Hepatocyte (in vitro differentiated cells): ENCODE results near the gene GUCY2D. TPM values are rescaled to one million over a fixed set of nuclear protein-coding genes. Genes with fewer than 3 reads are reported as not detected.
A peak's percentile ranks its signal among the peaks of the same experiment; 100 is the strongest.

Experiments
- DNase-seq: peaks from one replicate; pipeline ENCODE4 v3.0.0-alpha.2; 2016; ENCODE audit warnings: low spot score
- H2AFZ ChIP-seq: fragments of 200-600 bp; sonication (generic); 2 replicates; pipeline ENCODE4 v1.6.0; 2016; ENCODE audit warnings: antibody characterized with exemption, mild to moderate bottlenecking
- H3K27ac ChIP-seq: fragments of 200-600 bp; sonication (generic); 2 replicates; pipeline ENCODE4 v1.5.1; 2016; ENCODE audit warnings: mild to moderate bottlenecking
- H3K27me3 ChIP-seq: fragments of 200-600 bp; sonication (generic); 2 replicates; pipeline ENCODE4 v1.6.1; 2016
- H3K36me3 ChIP-seq: fragments of 200-600 bp; sonication (generic); replicated peaks from 2 replicates; pipeline ENCODE4 v1.5.1; 2016; ENCODE audit warnings: low read depth; ENCODE audit not compliant: insufficient read depth
- H3K4me1 ChIP-seq: fragments of 200-600 bp; sonication (generic); 2 replicates; pipeline ENCODE4 v1.5.1; 2016; ENCODE audit warnings: mild to moderate bottlenecking, moderate library complexity; ENCODE audit not compliant: insufficient read depth
- H3K4me2 ChIP-seq: fragments of 200-600 bp; sonication (generic); 2 replicates; pipeline ENCODE4 v1.6.0; 2016
- H3K4me3 ChIP-seq: fragments of 200-600 bp; sonication (generic); 2 replicates; pipeline ENCODE4 v1.5.1; 2016; ENCODE audit warnings: mild to moderate bottlenecking
- H3K79me2 ChIP-seq: fragments of 200-600 bp; sonication (generic); 2 replicates; pipeline ENCODE4 v1.6.0; 2017; ENCODE audit warnings: mild to moderate bottlenecking
- H3K9me2 ChIP-seq: fragments of 200-600 bp; sonication (generic); replicated peaks from 2 replicates; pipeline ENCODE4 v1.6.0; 2017; ENCODE audit warnings: mild to moderate bottlenecking; ENCODE audit not compliant: insufficient read depth
- H3K9me3 ChIP-seq: fragments of 200-600 bp; sonication (generic); 2 replicates; pipeline ENCODE4 v1.5.1; 2016; ENCODE audit warnings: low read depth, mild to moderate bottlenecking
- H4K20me1 ChIP-seq: fragments of 200-600 bp; sonication (generic); 2 replicates; pipeline ENCODE4 v1.6.0; 2016; ENCODE audit warnings: mild to moderate bottlenecking; ENCODE audit not compliant: insufficient read depth, poor library complexity, severe bottlenecking
- CTCF ChIP-seq: fragments of 200-600 bp; sonication (generic); IDR thresholded peaks from 2 replicates; pipeline ENCODE4 v1.5.1; 2016; ENCODE audit warnings: antibody characterized with exemption, mild to moderate bottlenecking; ENCODE audit not compliant: poor library complexity
- EZH2 ChIP-seq: fragments of 200-600 bp; sonication (generic); IDR thresholded peaks from 2 replicates; pipeline ENCODE4 v1.6.1; 2016; ENCODE audit warnings: antibody characterized with exemption, mild to moderate bottlenecking, borderline replicate concordance
- EZH2phosphoT487 ChIP-seq: fragments of 200-600 bp; sonication (generic); IDR thresholded peaks from one replicate; pipeline ENCODE4 v1.6.1; 2018; ENCODE audit warnings: antibody characterized with exemption, mild to moderate bottlenecking, low read depth, moderate library complexity; ENCODE audit not compliant: unreplicated experiment, severe bottlenecking
- WGBS: methylation state at CpG from one replicate; pipeline ENCODE4 v1.1.6; 2016; ENCODE audit warnings: low lambda C conversion rate; ENCODE audit errors: missing lambda C conversion rate; 5-methylcytosine and 5-hydroxymethylcytosine counted together
- polyA plus RNA-seq: library from polyadenylated mRNA; unstranded; fragments of >200 nt; fragmentation: Nextera tagmentation; extraction: Ambion mirVana; gene quantifications from 2 replicates; pipeline ENCODE4 v1.2.1, GENCODE V29; 2016
- total RNA-seq: library from RNA; depleted of rRNA; stranded (reverse); fragments of >200 nt; gene quantifications from 2 replicates; pipeline ENCODE4 v1.2.3, GENCODE V29; 2014

GUCY2D gene
- total and polyA plus RNA-seq, 2 experiments from 2014 or later, result 1.6 TPM; not detected in 1

GRCh38 chr17:8002721-8003593, 542 bp downstream of the GUCY2D start:
- DNase-seq, result no peak
- 27% methylated on average over 43 of the region's 92 CpGs for WGBS
- Histone ChIP-seq H3K4me3 (no peak overlapping the region), H3K4me1 (peaks cover 9% of the 10 kb centered on the region), H3K4me2 (peak overlapping the region; percentile 82), H3K27me3 (peaks cover 65% of the 10 kb centered on the region), H3K9me3 (no peaks in the 10 kb centered on the region), H3K79me2 (no peaks in the 10 kb centered on the region), H3K9me2 (no peaks in the 10 kb centered on the region), H2AFZ (peak overlapping the region; percentile 35), H3K36me3 (no peaks in the 10 kb centered on the region), H3K27ac (no peak overlapping the region), H4K20me1 (no peaks in the 10 kb centered on the region)
- TF ChIP-seq EZH2, result no peak
- peak; percentile 56 for TF ChIP-seq EZH2phosphoT487
- TF ChIP-seq CTCF, result no peak

- Histone ChIP-seq H3K27ac (no peak overlapping the region), H3K9me2 (no peaks in the 10 kb centered on the region), H3K9me3 (no peaks in the 10 kb centered on the region), H2AFZ (no peak overlapping the region), H3K27me3 (peaks cover 63% of the 10 kb centered on the region), H3K4me1 (peaks cover 9% of the 10 kb centered on the region), H3K79me2 (no peaks in the 10 kb centered on the region), H3K36me3 (no peaks in the 10 kb centered on the region), H3K4me2 (peak overlapping the region; percentile 82), H3K4me3 (no peak overlapping the region), H4K20me1 (no peaks in the 10 kb centered on the region)
- DNase-seq, result no peak
- 63% methylated on average over 37 of the region's 44 CpGs for WGBS
- TF ChIP-seq EZH2 (no peak), CTCF (no peak), EZH2phosphoT487 (no peak)
Observed at GRCh38 chr17:8003594-8004181, 1.3 kb downstream of the GUCY2D start.

- H3K4me3 ChIP-seq, result no peak overlapping the region
- H3K9me3 ChIP-seq, result no peaks in the 10 kb centered on the region
- H3K4me1 ChIP-seq, result peaks cover 9% of the 10 kb centered on the region
- H3K4me2 ChIP-seq, result no peak overlapping the region
- H3K27me3 ChIP-seq, result peaks cover 55% of the 10 kb centered on the region
- H4K20me1 ChIP-seq, result no peaks in the 10 kb centered on the region
- TF ChIP-seq CTCF (no peak), EZH2phosphoT487 (no peak), EZH2 (no peak)
- H3K27ac ChIP-seq, result no peak overlapping the region
- no peak for DNase-seq
- H2AFZ ChIP-seq, result no peak overlapping the region
- H3K36me3 ChIP-seq, result no peaks in the 10 kb centered on the region
- no peaks in the 10 kb centered on the region for H3K9me2 ChIP-seq
- no peaks in the 10 kb centered on the region for H3K79me2 ChIP-seq
- 89% methylated on average over 6 of the region's 6 CpGs for WGBS
Observed at GRCh38 chr17:8004899-8005298, 2.5 kb downstream of the GUCY2D start.
